ELR (cell line): ENCODE results near the gene ZDHHC23.

Experiments used
- DNase-seq: peaks from one replicate; pipeline ENCODE4 v3.0.0-alpha.2; 2015; ENCODE audit warnings: low read depth

Gene ZDHHC23, protein sequence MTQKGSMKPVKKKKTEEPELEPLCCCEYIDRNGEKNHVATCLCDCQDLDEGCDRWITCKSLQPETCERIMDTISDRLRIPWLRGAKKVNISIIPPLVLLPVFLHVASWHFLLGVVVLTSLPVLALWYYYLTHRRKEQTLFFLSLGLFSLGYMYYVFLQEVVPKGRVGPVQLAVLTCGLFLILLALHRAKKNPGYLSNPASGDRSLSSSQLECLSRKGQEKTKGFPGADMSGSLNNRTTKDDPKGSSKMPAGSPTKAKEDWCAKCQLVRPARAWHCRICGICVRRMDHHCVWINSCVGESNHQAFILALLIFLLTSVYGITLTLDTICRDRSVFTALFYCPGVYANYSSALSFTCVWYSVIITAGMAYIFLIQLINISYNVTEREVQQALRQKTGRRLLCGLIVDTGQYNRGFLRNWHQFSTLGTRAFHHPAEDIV

GRCh38 chr3:113947372-113948014 lies at the start of gene ZDHHC23:
Gene ZDHHC23 (plus strand): TSS chr3:113948013. CDS start chr3:113948803, 790 bp downstream.
- DNase-seq, result peak; percentile 71

GRCh38 chr3:113898892-113899291 lies 48.9 kb upstream of the ZDHHC23 start:
- no peak for DNase-seq

DNA sequence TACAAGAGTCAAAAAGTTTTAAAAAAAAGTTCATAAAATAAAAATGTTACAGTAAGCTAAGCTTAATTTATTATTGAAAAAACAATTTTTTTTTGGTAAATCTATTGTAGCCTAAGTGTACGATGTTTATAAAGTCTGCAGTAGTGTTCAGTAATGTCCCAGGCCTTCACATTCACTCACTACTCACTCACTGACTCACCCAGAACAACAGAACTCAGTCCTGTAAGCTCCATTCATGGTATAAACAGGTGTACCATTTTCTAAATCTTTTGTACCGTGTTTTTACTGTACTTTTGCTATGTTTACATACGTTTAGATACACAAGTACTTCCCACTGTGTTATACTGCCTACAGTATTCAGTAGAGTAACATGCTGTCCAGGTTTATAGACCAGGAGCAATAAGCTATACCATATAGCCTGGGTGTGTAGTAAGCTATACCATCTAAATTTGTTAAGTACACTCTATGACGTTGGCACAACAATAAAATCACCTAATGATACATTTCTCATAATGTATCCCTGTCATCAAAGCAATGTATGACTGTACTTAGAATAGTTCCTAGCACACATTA lies 41.2 kb upstream of the ZDHHC23 start:
- no peak for DNase-seq

- DNase-seq, result no peak
Measured at GRCh38 chr3:113908133-113908532, 39.7 kb upstream of the ZDHHC23 start.

DNA sequence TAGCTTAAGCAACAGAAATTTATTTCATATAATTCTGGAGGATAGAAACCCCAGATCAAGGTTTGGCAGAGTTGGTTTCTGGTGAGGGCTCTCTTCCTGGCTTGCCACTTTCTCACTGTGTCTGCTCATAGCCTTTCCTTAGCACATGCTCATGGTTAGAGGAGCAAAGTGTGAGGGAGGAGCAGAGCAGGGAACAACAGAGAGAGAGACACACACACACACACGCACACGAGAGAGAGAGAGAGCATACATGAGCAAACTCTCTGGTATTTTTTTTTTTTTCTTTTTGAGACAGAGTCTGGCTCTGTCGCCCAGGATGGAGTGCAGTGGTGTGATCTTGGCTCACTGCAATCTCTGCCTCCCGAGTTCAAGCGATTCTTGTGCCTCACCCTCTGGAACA lies 36.8 kb upstream of the ZDHHC23 start:
- DNase-seq, result no peak

GRCh38 chr3:113912552-113913236 lies 35.1 kb upstream of the ZDHHC23 start:
- DNase-seq, result peak; percentile 80

- peak; percentile 45 for DNase-seq
Measured at GRCh38 chr3:113914646-113915045, 33.2 kb upstream of the ZDHHC23 start.

GRCh38 chr3:113927556-113927955 lies 20.3 kb upstream of the ZDHHC23 start:
- no peak for DNase-seq

DNA sequence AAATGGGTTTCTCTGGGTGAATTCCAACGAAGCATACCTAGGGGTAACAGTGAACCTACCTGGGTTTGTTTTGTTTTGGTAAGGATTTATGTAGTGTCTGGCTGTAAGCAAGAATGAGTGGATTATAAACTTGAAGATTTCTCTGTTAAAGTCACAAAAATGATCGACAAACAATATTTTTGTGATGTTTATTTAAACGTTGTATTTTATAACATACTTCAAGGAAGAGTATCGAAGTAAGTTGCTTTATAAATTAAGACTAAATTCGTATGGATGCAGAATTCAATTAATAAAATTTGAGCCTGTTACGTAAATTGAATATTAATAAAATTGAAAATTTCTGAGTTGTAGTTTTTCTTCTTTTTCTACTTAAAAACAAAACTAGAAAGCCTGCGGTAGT lies 982 bp upstream of the ZDHHC23 start:
- DNase-seq, result no peak

DNA sequence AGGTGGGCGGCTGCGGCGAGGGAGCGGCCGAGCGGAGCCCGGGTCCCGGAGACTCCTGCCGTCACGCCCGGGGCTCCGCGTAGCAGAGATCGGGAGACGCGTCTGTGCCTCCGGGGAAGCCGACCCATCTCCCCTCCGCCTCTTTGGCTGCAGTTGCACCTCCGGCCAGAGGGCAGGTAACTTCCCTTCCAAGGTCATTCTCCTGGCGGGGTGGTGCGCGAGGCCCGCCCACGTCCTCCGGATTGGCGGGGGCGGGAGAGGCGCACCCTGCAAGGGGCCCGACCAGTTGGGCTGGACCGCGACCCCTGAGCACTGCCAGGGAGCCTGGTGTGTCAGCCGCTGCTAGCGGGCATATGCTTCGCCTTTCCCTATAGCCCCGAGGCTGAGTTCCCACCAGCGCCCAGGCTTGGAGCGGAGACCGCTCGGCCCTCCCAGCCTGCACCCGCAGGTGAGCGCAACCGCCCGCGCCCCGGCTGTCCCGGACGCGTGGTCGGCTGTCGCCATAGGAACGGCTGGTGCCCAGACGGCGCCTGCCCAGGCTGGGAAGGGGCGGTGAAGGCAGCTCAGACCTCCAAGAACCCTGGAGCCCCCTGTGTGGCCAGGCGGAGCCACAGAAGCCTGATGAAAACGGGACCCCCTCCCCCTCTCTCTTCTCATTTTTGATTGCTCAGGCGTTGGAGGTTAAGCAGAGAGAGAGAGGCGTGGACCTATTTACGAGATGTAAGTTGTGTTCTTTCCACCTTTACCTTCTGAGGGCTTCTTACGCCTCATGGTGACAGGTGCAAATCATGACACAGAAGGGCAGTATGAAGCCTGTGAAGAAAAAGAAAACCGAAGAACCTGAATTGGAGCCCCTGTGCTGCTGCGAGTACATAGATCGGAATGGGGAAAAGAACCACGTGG lies 453 bp downstream of the ZDHHC23 start:
- peak; percentile 33 for DNase-seq

- DNase-seq, result no peak
Measured at GRCh38 chr3:113952921-113953320, 5.1 kb downstream of the ZDHHC23 start.

DNA sequence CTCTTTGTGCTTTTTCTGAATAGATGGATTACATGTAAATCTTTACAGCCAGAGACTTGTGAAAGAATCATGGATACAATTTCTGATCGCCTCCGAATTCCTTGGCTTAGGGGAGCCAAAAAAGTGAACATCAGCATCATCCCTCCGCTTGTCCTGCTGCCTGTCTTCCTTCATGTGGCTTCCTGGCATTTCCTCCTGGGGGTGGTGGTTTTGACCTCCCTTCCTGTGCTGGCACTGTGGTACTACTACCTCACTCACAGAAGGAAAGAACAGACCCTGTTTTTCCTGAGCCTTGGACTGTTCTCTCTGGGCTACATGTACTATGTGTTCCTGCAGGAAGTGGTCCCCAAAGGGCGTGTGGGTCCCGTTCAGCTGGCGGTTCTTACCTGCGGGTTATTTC lies 5.9 kb downstream of the ZDHHC23 start:
- no peak for DNase-seq

GRCh38 chr3:113954091-113954685 lies 6.4 kb downstream of the ZDHHC23 start:
- no peak for DNase-seq

- no peak for DNase-seq
Measured at GRCh38 chr3:113963879-113964278, 16.1 kb downstream of the ZDHHC23 start.

DNA sequence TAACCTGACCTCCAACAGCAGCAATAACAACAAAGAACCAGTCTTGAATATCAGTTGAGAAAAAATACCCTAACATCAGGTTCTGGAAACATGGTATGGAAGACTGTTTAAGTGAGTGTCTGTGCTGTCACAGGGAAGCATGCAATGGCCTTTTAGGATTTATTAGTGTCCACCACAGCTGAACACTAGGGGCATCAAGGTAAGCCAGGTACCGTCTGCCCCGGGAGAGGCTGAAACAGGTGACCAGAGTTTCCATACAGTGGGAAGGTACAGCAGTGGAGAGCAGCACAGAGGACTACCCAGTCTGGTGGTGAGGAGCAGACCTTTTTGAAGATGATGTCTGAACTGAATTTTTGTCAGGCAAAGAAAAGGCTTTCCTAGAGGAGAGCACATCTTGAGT lies 18.4 kb downstream of the ZDHHC23 start:
- DNase-seq, result no peak

DNA sequence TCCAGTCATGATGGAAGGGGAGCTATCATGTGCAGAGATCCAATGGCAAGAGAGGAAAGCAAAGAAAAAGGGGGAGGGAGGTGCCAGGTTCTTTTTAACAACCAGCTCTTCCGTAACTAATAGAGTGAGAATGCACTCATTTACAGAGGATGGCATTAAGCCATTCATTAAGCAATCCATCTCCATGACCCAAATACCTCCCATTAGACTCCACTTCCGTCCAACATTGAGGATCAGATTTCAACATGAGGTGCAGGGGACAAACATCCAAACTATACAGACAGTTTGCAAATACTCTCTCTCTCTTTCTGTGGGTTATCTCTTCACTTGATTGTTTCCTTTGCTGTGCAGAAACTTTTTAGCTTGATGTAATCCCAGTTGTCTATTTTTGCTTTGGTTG lies 21.2 kb downstream of the ZDHHC23 start:
- no peak for DNase-seq

DNA sequence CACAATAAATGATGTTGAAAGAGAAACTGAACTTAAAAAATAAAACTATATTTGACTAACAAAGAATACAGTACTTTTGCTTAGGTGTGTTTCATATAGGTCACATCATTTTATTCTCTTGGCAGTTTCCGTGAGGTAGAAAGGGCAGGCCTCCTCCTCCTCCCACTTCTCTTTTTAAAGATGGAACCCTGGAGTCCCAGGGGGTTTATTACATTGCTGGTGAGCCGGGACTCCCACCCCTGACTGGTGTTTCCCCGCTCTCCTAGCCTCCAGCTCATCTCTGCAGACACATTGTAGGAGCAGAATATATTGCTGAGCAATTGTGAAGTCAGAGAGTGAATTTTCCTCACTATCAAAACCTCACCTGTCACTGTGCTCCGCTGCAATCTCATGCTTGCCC lies 30.0 kb downstream of the ZDHHC23 start:
- DNase-seq, result no peak

- DNase-seq, result no peak
Measured at GRCh38 chr3:113979916-113980315, 32.1 kb downstream of the ZDHHC23 start.

DNA sequence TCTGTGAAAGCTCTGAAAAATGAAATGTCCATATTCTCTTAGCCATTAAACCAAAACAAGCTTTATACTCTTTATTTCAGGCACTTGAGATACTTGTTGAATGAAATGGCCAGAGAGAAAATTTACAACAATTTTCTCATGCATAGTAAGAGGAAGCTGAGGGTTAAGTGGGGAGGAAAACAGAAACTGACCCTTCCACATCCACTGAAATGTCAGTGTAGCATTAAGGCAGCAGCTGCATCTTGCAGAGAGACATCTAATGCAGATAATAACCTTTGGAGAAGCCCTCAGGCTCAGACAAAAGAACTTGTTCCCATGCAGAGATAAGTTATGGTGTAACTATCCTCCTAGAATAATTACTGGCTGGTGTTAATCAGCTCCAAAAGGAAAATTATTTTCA lies 34.0 kb downstream of the ZDHHC23 start:
- DNase-seq, result no peak

DNA sequence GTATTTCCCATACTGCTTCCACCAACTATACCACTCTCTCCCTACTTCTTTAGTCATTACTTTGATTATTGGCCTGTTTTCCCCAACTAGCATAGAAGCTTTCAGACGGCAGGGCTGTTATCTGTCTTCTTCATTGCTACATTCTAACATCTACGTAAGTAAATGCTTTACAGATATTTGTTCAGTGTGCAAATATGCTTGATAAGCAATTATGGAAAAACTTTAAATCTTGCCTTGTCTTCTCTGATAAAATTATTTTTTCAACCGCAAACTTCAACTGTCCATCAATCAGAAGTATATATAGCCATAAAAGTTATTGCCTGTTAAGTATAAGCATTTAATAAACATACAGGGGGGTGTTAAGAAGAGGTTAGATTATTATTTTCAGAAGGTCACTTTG lies 35.7 kb downstream of the ZDHHC23 start:
- DNase-seq, result no peak

- DNase-seq, result no peak
Measured at GRCh38 chr3:113985541-113985940, 37.7 kb downstream of the ZDHHC23 start.
